H1 (cell line): ENCODE measurements around the gene GRIFIN.
A peak's percentile ranks its signal among the peaks of the same experiment; 100 is the strongest.

ENCODE experiments used
- BCL11A ChIP-seq, 2 experiments: IDR thresholded peaks; one replicate each; pipeline ENCODE4 v1.6.1; 2011; ENCODE audit warnings: low read depth in 2 of 2, low read length in 2 of 2, mild to moderate bottlenecking in 2 of 2
- BRCA1 ChIP-seq: IDR thresholded peaks from 2 replicates; pipeline ENCODE4 v1.6.1; 2012; ENCODE audit warnings: low read depth, low read length, improper control_type of control experiment
- CBX5 ChIP-seq: fragments of 300-800, 300-1000 bp; sonication (generic); IDR thresholded peaks from 2 replicates; pipeline ENCODE4 v1.7.1; 2016; ENCODE audit warnings: antibody characterized with exemption, low read length, low read depth
- CHD1 ChIP-seq: IDR thresholded peaks from 2 replicates; pipeline ENCODE4 v1.6.1; 2012; ENCODE audit warnings: low read depth, low read length, improper control_type of control experiment
- CHD2 ChIP-seq: IDR thresholded peaks from 2 replicates; pipeline ENCODE4 v1.6.1; 2012; ENCODE audit warnings: low read length, improper control_type of control experiment
- EP300 ChIP-seq, 2 experiments: IDR thresholded peaks; 1 replicate in 1 of 2; 2 replicates in 1 of 2; pipeline ENCODE4 v1.6.1; 2011 to 2012; ENCODE audit warnings: low read depth in 2 of 2, low read length in 2 of 2, mild to moderate bottlenecking in 2 of 2, borderline replicate concordance in 1 of 2, inconsistent platforms in 1 of 2, moderate library complexity in 1 of 2
- JUND ChIP-seq: IDR thresholded peaks from 2 replicates; pipeline ENCODE4 v1.6.1; 2011; ENCODE audit warnings: mild to moderate bottlenecking, improper control_type of control experiment, low read length
- MAFK ChIP-seq: IDR thresholded peaks from 2 replicates; pipeline ENCODE4 v1.6.1; 2012; ENCODE audit warnings: low read depth, mild to moderate bottlenecking, improper control_type of control experiment, low read length
- POLR2AphosphoS5 ChIP-seq: IDR thresholded peaks from 2 replicates; pipeline ENCODE4 v1.6.1; 2011; ENCODE audit warnings: low read depth, low read length
- RFX5 ChIP-seq: IDR thresholded peaks from 2 replicates; pipeline ENCODE4 v1.6.1; 2011; ENCODE audit warnings: low read depth, low read length, improper control_type of control experiment, borderline replicate concordance
- SIX5 ChIP-seq: IDR thresholded peaks from 2 replicates; pipeline ENCODE4 v1.6.1; 2011; ENCODE audit warnings: mild to moderate bottlenecking, low read depth, low read length
- YY1 ChIP-seq: IDR thresholded peaks from 2 replicates; pipeline ENCODE4 v1.6.1; 2011; ENCODE audit warnings: low read depth, mild to moderate bottlenecking, low read length
- TF ChIP-seq, protein P1 (sequence below), 3 experiments: IDR thresholded peaks; 1 replicate in 2 of 3; 2 replicates in 1 of 3; pipeline versions ENCODE4 v1.5.1 to v1.6.1; 2011; ENCODE audit warnings: low read length in 3 of 3, mild to moderate bottlenecking in 3 of 3, inconsistent platforms in 2 of 3, low read depth in 1 of 3, moderate library complexity in 1 of 3; ENCODE audit not compliant: insufficient read depth in 1 of 3; ENCODE audit errors: control extremely low read depth in 1 of 3
- TF ChIP-seq, protein P2 (sequence below): IDR thresholded peaks from 2 replicates; pipeline ENCODE4 v1.6.1; 2011; ENCODE audit warnings: low read length, improper control_type of control experiment

DNA sequence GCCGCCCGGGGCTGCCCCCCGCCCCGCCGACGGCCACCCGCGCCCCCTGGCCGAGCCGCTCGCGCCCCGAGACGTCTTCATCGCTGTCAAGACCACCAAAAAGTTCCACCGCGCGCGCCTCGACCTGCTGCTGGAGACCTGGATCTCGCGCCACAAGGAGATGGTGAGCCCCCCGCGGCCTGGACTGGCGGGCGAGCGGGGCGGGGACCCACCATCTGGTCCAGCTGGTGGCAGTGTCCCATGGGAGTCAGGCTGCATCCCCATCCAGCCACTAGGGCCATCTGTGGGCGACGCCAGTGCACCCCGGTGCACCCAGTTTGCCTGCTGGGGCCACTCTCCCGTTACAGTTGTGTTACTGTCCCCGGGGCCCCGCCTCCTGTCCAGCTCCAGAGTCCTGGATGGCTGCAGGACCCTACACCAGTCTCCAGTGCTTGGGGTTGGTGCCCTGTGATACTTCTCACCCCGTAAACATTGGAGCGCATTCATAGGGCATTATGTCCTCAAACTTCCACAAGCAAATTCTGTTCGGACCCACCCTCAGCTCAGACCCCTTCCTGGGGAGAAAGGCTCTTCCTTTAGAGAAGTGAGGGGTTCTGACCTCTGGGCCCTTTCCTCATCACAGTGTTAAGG, 44.0 kb upstream of the GRIFIN start:
- TF ChIP-seq BRCA1 (no peak), EP300 (IDR thresholded peaks at IDR 0.05; ENCODE audit: borderline replicate concordance in 1 of 2, low read depth in 2 of 2, low read length in 2 of 2) (no peak), RFX5 (no peak), CHD2 (no peak), CHD1 (no peak), BCL11A (IDR thresholded peaks at IDR 0.05; ENCODE audit: low read depth in 2 of 2, low read length in 2 of 2) (no peak), YY1 (no peak), JUND (no peak), POLR2AphosphoS5 (no peak), SIX5 (no peak), CBX5 (no peak), MAFK (no peak)
- TF ChIP-seq, protein P1, sequence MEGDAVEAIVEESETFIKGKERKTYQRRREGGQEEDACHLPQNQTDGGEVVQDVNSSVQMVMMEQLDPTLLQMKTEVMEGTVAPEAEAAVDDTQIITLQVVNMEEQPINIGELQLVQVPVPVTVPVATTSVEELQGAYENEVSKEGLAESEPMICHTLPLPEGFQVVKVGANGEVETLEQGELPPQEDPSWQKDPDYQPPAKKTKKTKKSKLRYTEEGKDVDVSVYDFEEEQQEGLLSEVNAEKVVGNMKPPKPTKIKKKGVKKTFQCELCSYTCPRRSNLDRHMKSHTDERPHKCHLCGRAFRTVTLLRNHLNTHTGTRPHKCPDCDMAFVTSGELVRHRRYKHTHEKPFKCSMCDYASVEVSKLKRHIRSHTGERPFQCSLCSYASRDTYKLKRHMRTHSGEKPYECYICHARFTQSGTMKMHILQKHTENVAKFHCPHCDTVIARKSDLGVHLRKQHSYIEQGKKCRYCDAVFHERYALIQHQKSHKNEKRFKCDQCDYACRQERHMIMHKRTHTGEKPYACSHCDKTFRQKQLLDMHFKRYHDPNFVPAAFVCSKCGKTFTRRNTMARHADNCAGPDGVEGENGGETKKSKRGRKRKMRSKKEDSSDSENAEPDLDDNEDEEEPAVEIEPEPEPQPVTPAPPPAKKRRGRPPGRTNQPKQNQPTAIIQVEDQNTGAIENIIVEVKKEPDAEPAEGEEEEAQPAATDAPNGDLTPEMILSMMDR (IDR thresholded peaks at IDR 0.05; ENCODE audit: control extremely low read depth in 1 of 3, insufficient read depth in 1 of 3, low read depth in 1 of 3, low read length in 3 of 3) = peak in 1 of 3 experiments; percentile 4; a peak in 1 of 4 replicates
- TF ChIP-seq, protein P2, sequence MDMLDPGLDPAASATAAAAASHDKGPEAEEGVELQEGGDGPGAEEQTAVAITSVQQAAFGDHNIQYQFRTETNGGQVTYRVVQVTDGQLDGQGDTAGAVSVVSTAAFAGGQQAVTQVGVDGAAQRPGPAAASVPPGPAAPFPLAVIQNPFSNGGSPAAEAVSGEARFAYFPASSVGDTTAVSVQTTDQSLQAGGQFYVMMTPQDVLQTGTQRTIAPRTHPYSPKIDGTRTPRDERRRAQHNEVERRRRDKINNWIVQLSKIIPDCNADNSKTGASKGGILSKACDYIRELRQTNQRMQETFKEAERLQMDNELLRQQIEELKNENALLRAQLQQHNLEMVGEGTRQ = no peak
